ENCODE measurements around the gene GBX1.

DNA sequence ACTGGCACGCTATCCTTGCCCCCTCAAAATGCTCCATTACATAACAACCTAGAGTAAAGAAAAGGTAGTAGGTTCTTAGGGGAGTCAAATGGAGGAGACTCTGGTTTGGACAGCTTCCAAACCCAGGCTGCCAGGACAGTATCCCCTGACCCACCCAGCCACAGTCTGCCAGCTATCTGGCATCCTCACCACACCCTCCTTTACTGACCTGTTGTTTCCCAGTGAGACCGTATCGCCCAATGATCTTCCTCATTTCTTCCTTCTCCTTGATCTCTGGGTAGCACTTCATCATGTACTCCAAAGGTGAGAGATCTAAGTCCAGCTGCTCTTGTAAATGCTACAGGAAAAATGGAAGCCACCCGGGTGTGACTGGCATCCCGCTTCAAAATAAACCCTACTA, 47.9 kb upstream of the GBX1 start:
- TF ChIP-seq, protein P1, sequence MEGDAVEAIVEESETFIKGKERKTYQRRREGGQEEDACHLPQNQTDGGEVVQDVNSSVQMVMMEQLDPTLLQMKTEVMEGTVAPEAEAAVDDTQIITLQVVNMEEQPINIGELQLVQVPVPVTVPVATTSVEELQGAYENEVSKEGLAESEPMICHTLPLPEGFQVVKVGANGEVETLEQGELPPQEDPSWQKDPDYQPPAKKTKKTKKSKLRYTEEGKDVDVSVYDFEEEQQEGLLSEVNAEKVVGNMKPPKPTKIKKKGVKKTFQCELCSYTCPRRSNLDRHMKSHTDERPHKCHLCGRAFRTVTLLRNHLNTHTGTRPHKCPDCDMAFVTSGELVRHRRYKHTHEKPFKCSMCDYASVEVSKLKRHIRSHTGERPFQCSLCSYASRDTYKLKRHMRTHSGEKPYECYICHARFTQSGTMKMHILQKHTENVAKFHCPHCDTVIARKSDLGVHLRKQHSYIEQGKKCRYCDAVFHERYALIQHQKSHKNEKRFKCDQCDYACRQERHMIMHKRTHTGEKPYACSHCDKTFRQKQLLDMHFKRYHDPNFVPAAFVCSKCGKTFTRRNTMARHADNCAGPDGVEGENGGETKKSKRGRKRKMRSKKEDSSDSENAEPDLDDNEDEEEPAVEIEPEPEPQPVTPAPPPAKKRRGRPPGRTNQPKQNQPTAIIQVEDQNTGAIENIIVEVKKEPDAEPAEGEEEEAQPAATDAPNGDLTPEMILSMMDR (IDR thresholded peaks at IDR 0.05; ENCODE audit: poor library complexity, severe bottlenecking), result no peak
- TF ChIP-seq, protein P2, sequence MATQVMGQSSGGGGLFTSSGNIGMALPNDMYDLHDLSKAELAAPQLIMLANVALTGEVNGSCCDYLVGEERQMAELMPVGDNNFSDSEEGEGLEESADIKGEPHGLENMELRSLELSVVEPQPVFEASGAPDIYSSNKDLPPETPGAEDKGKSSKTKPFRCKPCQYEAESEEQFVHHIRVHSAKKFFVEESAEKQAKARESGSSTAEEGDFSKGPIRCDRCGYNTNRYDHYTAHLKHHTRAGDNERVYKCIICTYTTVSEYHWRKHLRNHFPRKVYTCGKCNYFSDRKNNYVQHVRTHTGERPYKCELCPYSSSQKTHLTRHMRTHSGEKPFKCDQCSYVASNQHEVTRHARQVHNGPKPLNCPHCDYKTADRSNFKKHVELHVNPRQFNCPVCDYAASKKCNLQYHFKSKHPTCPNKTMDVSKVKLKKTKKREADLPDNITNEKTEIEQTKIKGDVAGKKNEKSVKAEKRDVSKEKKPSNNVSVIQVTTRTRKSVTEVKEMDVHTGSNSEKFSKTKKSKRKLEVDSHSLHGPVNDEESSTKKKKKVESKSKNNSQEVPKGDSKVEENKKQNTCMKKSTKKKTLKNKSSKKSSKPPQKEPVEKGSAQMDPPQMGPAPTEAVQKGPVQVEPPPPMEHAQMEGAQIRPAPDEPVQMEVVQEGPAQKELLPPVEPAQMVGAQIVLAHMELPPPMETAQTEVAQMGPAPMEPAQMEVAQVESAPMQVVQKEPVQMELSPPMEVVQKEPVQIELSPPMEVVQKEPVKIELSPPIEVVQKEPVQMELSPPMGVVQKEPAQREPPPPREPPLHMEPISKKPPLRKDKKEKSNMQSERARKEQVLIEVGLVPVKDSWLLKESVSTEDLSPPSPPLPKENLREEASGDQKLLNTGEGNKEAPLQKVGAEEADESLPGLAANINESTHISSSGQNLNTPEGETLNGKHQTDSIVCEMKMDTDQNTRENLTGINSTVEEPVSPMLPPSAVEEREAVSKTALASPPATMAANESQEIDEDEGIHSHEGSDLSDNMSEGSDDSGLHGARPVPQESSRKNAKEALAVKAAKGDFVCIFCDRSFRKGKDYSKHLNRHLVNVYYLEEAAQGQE (IDR thresholded peaks at IDR 0.05; ENCODE audit: borderline replicate concordance), result no peak
- no peak for TF ChIP-seq POLR2AphosphoS5 (IDR thresholded peaks at IDR 0.05)

Measured in neural cell (in vitro differentiated cells).